ENCODE measurements around the gene MOB2.

GRCh38 chr11:1469287-1469910 is 17.2 kb downstream of the MOB2 start:
- TF ChIP-seq RARB (CRISPR knock-in tag; IDR thresholded peaks at IDR 0.05) (no peak), ZC3H10 (CRISPR knock-in tag; IDR thresholded peaks at IDR 0.05) (no peak), OSR1 (CRISPR knock-in tag; IDR thresholded peaks at IDR 0.05) (no peak), PATZ1 (CRISPR knock-in tag; IDR thresholded peaks at IDR 0.05; ENCODE audit: borderline replicate concordance) (no peak), ARNTL (CRISPR knock-in tag; IDR thresholded peaks at IDR 0.05; ENCODE audit: borderline replicate concordance, low read depth) (no peak), ISL1 (CRISPR knock-in tag; IDR thresholded peaks at IDR 0.05) (no peak), TSHZ2 (CRISPR knock-in tag; IDR thresholded peaks at IDR 0.05) (no peak), ZFP30 (CRISPR knock-in tag; IDR thresholded peaks at IDR 0.05) (no peak), TCF4 (CRISPR knock-in tag; IDR thresholded peaks at IDR 0.05; ENCODE audit: borderline replicate concordance) (no peak), TOX (CRISPR knock-in tag; IDR thresholded peaks at IDR 0.05; ENCODE audit: borderline replicate concordance) (no peak), ESRRG (CRISPR knock-in tag; IDR thresholded peaks at IDR 0.05) (no peak), SNAI2 (CRISPR knock-in tag; IDR thresholded peaks at IDR 0.05) (no peak), ZFP3 (CRISPR knock-in tag; IDR thresholded peaks at IDR 0.05) (no peak), CSRNP3 (CRISPR knock-in tag; IDR thresholded peaks at IDR 0.05) (no peak)
